Tongue (tissue), 2 donors: ENCODE data around the gene MAVS. TPM values are rescaled to one million over a fixed set of nuclear protein-coding genes. Genes with fewer than 3 reads are reported as not detected.
"Not testable (repeated sequence)": the region's sequence is repeated elsewhere in the genome, so short reads cannot be mapped to it uniquely, and the experiment has no call there.

Experiments
- DNase-seq: peaks from one replicate; pipeline ENCODE4 v3.0.0-alpha.2; 2015
- total RNA-seq: library from RNA; depleted of rRNA; stranded (reverse); fragments of >200 nt; gene quantifications from one replicate; pipeline ENCODE4 v1.2.3, GENCODE V29; 2014

MAVS gene
- total RNA-seq, 1 donor from 2014 or later: 21.4 TPM

DNA sequence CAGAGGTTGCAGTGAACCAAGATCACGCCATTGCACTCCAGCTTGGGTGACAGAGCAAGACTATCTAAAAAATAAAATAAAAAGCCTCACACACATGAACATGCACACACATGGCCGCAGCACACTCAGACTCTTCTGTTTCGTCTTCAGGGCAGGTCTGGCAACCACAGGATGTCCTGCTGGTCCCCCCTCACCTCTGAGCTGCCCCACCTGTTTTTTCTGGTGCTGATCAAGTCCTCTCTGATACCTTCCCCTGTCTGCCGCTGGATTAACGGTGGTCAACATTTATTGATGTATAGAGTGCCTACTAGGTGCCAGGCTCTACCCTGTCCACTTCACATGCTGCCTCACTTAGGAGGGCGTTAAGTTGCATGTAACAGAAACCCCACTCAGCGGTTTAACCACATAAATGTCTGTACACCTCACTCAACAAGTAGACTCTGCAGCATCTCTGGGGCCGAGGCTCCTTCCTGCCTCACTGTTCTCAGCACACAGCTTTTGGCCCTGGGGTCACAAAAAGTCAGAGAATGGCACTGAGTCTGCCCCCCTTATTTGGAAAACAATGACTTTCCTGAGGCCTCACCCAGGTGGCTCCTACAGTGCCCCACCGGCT, 30.8 kb upstream of the MAVS start:
- no peak for DNase-seq

GRCh38 chr20:3818155-3819151, 28.2 kb upstream of the MAVS start:
- DNase-seq: peak; percentile 83

- no peak for DNase-seq
These were observed 27.1 kb upstream of the MAVS start for GRCh38 chr20:3819411-3820047.

DNA sequence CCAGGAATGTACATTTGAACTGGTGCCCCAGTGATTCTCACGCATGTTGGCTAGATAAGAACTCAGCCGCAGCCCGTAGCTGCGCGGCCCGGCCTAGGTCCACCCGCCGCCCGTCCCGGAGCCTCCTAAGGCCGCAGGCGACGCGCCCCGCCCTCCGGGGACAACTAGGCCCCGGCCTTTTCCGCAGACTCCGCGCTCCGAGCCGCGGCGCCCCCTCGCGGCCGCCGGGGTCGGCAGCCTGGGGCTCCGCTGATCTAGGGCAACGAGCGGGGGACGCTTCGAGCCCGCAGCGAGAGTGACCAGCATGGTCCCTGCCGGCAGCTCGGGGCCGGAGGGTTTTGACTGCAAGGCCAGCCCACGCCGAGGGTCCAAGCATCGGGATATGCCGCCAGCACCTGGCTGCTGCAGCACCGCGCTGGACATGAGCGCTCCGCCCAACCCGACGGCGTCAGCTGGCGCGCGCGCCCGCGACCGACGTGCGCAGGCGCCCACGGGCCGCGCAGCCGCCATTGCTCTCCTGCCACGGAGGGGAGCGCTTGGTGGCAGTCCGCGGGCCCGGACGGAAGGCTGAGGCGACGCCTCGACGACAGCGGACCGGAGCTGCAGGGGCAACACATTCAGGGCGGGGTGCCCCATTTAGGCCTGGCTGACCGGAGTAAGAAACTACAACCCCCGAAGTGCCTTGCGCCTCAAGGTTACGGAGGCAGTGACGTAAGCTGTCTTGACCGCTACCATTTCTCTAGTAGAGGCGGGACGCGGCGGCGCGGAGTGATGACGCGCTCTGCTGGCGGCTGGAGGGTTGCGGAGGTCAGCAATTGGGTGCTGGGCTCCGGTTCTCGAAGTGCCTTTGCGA, 26.4 kb upstream of the MAVS start, which contains the start of gene AP5S1:
Gene AP5S1, plus strand, starts transcription at position 500 of the 853 bp plus-strand sequence. CDS start 1,571 bp downstream, outside the sequence.
- peak; percentile 98 for DNase-seq

- no peak for DNase-seq
These were observed 25.5 kb upstream of the MAVS start for GRCh38 chr20:3820901-3821727.

DNA sequence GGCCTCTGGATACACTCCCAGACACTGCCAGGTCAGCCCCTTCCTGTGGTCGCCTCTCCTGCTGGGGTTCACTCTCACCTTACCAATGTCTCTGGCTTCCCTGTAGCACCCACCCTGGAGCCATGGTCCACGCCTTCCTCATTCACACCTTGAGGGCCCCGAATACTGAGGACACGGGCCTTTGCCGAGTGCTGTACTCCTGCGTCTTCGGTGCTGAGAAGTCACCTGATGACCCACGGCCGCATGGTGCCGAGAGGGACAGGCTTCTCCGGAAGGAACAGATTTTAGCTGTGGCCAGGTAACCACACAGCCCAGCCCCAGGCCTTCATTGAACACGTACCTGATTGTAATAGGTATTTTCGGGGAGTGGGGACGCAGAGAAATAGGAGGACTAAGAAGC, 24.6 kb upstream of the MAVS start:
- no peak for DNase-seq

DNA sequence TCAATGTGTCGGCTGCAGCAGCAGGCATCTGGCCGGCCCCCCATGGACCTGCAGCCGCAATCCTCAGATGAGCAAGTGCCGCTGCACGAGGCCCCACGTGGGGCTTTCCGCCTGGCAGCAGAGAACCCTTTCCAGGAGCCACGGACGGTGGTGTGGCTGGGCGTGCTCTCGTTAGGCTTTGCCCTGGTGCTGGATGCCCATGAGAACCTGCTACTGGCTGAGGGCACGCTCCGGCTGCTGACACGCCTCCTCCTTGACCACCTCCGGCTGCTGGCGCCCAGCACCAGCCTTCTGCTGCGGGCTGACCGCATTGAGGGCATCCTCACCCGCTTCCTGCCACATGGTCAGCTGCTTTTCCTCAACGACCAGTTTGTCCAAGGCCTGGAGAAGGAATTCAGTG, 22.8 kb upstream of the MAVS start:
- DNase-seq: no peak

DNA sequence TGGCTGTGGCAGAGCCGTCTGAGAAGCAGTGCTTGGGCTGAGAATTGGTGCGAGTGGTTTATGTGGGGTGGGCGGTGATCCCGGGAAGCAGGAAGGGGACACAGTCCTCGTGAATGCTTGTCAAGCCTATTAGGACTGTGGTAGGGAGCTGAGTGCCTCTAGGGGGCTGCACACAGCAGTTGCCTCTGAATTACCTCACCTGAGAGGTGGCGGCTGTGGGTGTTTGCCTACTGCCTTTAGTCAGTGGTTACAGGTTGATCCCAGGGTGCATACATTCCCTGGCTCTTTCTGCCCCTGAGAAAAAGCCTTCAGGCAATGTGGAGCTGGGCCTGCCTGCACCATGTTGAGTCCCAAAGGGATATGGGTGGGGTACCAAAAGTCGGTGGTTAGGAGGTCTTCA, 21.1 kb upstream of the MAVS start:
- DNase-seq: no peak

GRCh38 chr20:3826420-3826819, 20.2 kb upstream of the MAVS start:
- DNase-seq: no peak

DNA sequence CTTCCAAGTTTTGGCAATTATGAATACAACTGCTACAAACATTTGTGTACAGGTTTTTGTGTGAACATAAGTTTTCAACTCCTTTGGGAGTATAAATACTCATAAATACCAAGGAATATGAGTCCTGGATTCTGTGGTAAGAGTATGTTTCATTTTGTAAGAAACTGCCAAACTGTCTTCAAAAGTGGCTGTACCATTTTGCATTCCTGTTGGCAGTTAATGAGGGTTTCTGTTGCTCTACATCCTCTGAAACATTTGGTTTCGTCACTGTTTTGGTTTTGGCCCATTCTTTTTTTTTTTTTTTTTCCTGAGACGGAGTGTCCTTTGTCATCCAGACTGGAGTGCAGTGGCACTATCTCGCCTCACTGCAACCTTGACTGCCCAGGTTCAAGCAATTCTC, 17.8 kb upstream of the MAVS start:
- no peak for DNase-seq

DNA sequence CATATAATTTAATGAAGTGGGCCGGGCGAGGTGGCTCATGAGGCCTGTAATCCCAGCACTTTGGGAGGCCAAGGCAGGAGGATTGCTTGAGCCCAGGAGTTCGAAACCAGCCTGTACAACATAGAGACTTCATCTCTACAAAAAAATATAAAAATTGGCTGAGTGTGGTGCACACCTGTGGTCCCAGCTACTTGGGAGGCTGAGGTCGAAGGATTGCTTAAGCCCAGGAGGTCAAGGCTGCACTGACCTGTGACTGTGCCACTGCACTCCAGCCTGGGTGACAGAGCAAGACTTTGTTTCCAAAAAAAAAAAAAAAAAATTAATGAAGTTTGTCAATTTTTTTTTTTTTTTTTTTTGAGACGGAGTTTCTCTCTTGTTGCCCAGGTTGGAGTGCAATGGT, 16.7 kb upstream of the MAVS start:
- DNase-seq: not testable (repeated sequence)

DNA sequence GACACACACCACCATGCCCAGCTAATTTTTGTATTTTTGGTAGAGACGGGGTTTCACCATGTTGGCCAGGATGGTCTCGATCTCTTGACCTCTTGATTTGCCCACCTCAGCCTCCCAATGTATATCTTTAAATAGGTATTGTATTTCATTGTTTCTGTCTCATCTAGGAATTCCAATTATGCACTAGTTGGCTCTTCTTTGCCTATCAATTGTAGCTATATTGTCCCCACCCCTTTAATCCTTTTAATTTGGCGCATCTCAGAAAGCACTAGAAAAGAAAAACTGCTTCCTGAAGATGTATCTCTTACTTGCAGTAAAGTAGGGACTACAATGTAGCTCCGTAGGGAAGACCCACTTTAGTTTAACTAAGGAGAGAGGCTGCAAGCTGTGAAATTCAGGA, 10.5 kb upstream of the MAVS start:
- DNase-seq: no peak

DNA sequence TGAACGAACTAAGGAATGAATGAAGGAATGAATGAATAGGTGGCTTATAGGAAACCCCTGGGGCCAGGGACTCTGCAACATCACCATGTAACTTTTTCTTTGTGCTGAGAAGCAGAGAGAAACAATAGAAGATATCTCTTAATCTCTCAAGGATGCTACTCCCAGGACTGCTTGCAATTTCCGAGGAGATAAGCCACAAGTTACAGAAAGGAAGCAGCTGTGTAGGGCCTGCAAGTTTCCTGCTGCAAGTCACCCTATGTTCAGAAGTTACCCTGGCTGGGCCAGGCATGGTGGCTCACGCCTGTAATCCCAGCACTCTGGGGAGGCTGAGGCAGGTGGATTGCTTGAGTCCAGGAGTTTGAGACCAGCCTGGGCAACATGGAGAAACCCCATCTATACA, 7.3 kb upstream of the MAVS start:
- DNase-seq: no peak

GRCh38 chr20:3840201-3840600, 6.4 kb upstream of the MAVS start:
- not testable (repeated sequence) for DNase-seq

DNA sequence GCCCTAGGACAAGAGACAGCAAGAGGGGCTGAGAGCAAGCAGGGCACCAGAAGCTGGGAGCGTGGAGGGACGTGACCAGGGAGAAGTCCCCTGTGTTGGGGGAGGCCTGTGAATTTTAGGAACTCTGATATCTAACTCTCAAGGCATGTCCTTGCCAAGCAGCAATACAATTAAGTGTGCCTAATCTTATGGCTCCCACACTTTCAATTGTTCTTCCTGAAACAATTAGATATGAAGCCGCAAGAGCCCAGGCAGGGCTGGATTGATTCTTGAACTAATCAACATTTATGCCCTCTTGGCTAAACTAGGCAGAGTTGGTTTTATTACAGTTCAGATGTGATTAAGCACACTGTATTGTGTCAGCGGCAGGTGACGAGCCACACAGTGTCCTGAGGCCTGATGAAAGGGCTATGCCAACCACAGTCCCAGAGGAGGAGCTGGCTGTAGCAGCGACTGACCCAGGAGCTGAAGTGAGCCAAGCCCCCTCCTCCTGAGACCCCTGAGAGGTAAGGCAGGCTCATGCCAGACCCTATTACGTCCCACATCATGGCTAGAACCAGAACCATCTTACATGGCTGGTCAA, 4.2 kb upstream of the MAVS start:
- DNase-seq: no peak

DNA sequence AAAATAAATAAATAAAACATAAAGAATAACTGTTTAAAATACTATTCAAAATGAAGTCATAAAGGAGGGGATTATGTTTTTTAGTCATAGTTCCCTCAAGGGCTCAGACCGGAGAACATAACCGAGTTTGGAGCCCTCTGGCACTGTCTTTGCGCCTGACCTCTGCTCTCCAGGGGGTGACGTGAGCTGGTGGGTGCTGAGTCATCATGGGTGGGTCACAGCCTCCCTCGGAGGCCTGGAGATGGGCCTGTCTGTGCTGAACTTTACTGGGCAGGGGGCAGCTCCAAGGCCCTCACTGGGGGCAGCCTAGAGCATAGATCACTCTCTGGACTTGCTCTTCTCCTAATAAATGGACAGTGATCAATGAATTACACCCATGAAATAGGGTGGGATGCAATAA, 3.1 kb upstream of the MAVS start:
- DNase-seq: no peak

DNA sequence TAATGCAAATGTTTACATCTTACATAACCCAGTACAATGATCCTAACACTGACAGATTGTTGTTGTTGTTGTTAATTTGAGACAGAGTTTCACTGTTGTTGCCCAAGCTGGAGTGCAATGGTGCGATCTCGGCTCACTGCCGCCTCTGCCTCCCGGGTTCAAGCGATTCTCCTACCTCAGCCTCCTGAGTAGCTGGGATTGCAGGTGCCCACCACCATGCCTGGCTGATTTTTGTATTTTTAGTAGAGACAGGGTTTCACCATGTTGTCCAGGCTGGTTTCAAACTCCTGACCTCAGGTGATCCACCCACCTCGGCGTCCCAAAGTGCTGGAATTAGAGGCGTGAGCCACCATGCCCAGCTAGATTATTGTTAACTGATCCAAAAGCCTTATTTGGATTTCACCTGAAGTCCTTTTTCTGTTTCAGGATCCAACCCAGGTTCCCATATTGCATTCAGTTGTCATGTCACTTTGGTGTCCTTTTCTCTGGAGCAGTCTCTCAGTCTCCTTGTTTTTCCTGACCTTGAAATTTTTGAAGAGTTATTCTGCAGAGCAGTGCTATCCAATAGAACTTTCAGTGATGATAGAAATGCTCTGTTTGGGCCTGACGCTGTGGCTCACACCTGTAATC, 2.5 kb upstream of the MAVS start:
- DNase-seq: not testable (repeated sequence)

GRCh38 chr20:3846378-3846739, 275 bp upstream of the MAVS start:
- DNase-seq: no peak

GRCh38 chr20:3847429-3847940, 851 bp downstream of the MAVS start:
- DNase-seq: no peak

- no peak for DNase-seq
These were observed 1.9 kb downstream of the MAVS start for GRCh38 chr20:3848565-3848964.
